A673 (cell line): ENCODE data around the gene MEGF11. TPM values are rescaled to one million over a fixed set of nuclear protein-coding genes. Genes with fewer than 3 reads are reported as not detected.

Experiments
- BruUV-seq: library from RNA; stranded (reverse); fragments of 400-500 nt; replicated peaks from 2 replicates; lab custom pipeline; 2021; lab: Mats Ljungman, UMichigan
- CTCF ChIA-PET: fragments of 300-600 bp; sonication (Branson Sonifier 250); formaldehyde crosslinking; loops from one replicate; lab custom pipeline; 2022; ENCODE audit warnings: antibody characterized with exemption; lab: Charles Lee
- POLR2A ChIA-PET: fragments of 300-600 bp; sonication (Branson Sonifier 250); formaldehyde crosslinking; loops from one replicate; lab custom pipeline; 2022; ENCODE audit warnings: antibody characterized with exemption; ENCODE audit not compliant: low non-redundant PET; lab: Charles Lee
- DNase-seq: peaks from one replicate; pipeline ENCODE4 v3.0.0-alpha.2; 2015; ENCODE audit warnings: low spot score
- H3K27ac ChIP-seq: fragments of 200-600 bp; sonication (generic); 2 replicates; pipeline ENCODE4 v1.5.1; 2016; ENCODE audit warnings: mixed run types, low read depth, mild to moderate bottlenecking, mixed read lengths, antibody characterized with exemption, low read length; ENCODE audit not compliant: poor library complexity, severe bottlenecking
- H3K27me3 ChIP-seq: fragments of 200-600 bp; sonication (generic); replicated peaks from 2 replicates; pipeline ENCODE4 v1.6.1; 2017; ENCODE audit warnings: mixed run types, low read depth, mild to moderate bottlenecking, mixed read lengths, antibody characterized with exemption, low read length; ENCODE audit not compliant: insufficient read depth, poor library complexity
- H3K36me3 ChIP-seq: fragments of 200-600 bp; sonication (generic); 2 replicates; pipeline ENCODE4 v1.6.1; 2016; ENCODE audit warnings: mixed run types, mild to moderate bottlenecking, mixed read lengths, antibody characterized with exemption, low read length; ENCODE audit not compliant: insufficient read depth, poor library complexity, severe bottlenecking
- H3K4me1 ChIP-seq: fragments of 200-600 bp; sonication (generic); 2 replicates; pipeline ENCODE4 v1.6.1; 2017; ENCODE audit warnings: mixed run types, mild to moderate bottlenecking, mixed read lengths, antibody characterized with exemption, low read length; ENCODE audit not compliant: insufficient read depth, poor library complexity, severe bottlenecking
- H3K4me3 ChIP-seq: fragments of 200-600 bp; sonication (generic); 2 replicates; pipeline ENCODE4 v1.5.1; 2016; ENCODE audit warnings: low read depth, mixed run types, mild to moderate bottlenecking, mixed read lengths, low read length; ENCODE audit not compliant: poor library complexity, severe bottlenecking
- H3K9me3 ChIP-seq: fragments of 200-600 bp; sonication (generic); 2 replicates; pipeline ENCODE4 v1.6.1; 2016; ENCODE audit warnings: mixed run types, low read depth, mild to moderate bottlenecking, mixed read lengths, antibody characterized with exemption, low read length; ENCODE audit not compliant: poor library complexity, severe bottlenecking
- CTCF ChIP-seq: fragments of 300-800, 200-600 bp; sonication (generic); conservative IDR thresholded peaks from 2 replicates; pipeline ENCODE4 v1.5.1; 2017; ENCODE audit warnings: low read depth, mild to moderate bottlenecking, antibody characterized with exemption, low read length, moderate library complexity, mixed read lengths
- EZH2 ChIP-seq: fragments of 200-600 bp; sonication (generic); IDR thresholded peaks from 2 replicates; pipeline ENCODE4 v1.6.1; 2017; ENCODE audit warnings: borderline replicate concordance, low read depth, mild to moderate bottlenecking, mixed read lengths, antibody characterized with exemption, low read length; ENCODE audit not compliant: poor library complexity, severe bottlenecking
- intact Hi-C: fragments of 100-400 bp; cut with micrococcal nuclease; formaldehyde crosslinking; loops from one replicate; pipeline ENCODE4 v1.10.0; 2022; ENCODE audit not compliant: unreplicated experiment
- total RNA-seq: library from RNA; stranded (reverse); gene quantifications from 2 replicates; pipeline ENCODE4 v1.2.3, GENCODE V29; 2021

The MEGF11 gene
- total RNA-seq, 1 experiment from 2014 or later: 0.43 TPM

- Histone ChIP-seq H3K4me1 (peaks cover 15% of the 10 kb centered on the region), H3K36me3 (peaks cover 68% of the 10 kb centered on the region), H3K27me3 (no peaks in the 10 kb centered on the region), H3K4me3 (no peak overlapping the region), H3K9me3 (no peaks in the 10 kb centered on the region), H3K27ac (no peak overlapping the region)
- POLR2A ChIA-PET: no interaction called here
- intact Hi-C loops: no loop called here
- BruUV-seq: no TSS peak
- TF ChIP-seq EZH2 (no peak), CTCF (no peak)
- no peak for DNase-seq
- CTCF ChIA-PET: no interaction called here
Observed at GRCh38 chr15:65881766-65882434, 371.6 kb downstream of the MEGF11 start.

GRCh38 chr15:65877749-65878148 is 375.8 kb downstream of the MEGF11 start:
- Histone ChIP-seq H3K36me3 (peaks cover 59% of the 10 kb centered on the region), H3K4me1 (no peaks in the 10 kb centered on the region), H3K27me3 (no peaks in the 10 kb centered on the region), H3K27ac (no peak overlapping the region), H3K9me3 (no peaks in the 10 kb centered on the region), H3K4me3 (no peak overlapping the region)
- CTCF ChIA-PET: no interaction called here
- no peak for DNase-seq
- POLR2A ChIA-PET: no interaction called here
- no TSS peak for BruUV-seq
- intact Hi-C loops: no loop called here
- TF ChIP-seq CTCF (no peak), EZH2 (no peak)

GRCh38 chr15:65875458-65875857 is 378.1 kb downstream of the MEGF11 start:
- no TSS peak for BruUV-seq
- H3K9me3 ChIP-seq: no peaks in the 10 kb centered on the region
- H3K4me3 ChIP-seq: no peak overlapping the region
- peaks cover 12% of the 10 kb centered on the region for H3K4me1 ChIP-seq
- intact Hi-C loops: no loop called here
- no peak for TF ChIP-seq CTCF
- no peak for TF ChIP-seq EZH2
- POLR2A ChIA-PET: no interaction called here
- DNase-seq: no peak
- no peaks in the 10 kb centered on the region for H3K27me3 ChIP-seq
- H3K27ac ChIP-seq: no peak overlapping the region
- H3K36me3 ChIP-seq: peaks cover 52% of the 10 kb centered on the region
- CTCF ChIA-PET: no interaction called here
